ENCODE results near the gene ECHS1.

The ECHS1 gene

GRCh38 chr10:133365461-133366129 is 7.6 kb downstream of the ECHS1 start:
- TF ChIP-seq CTCF (IDR thresholded peaks at IDR 0.05; ENCODE audit: low read depth, low read length) = no peak

GRCh38 chr10:133364645-133365431 is 8.3 kb downstream of the ECHS1 start:
- H3K4me3 ChIP-seq (ENCODE audit: low read depth, low read length) = no peak overlapping the region
- TF ChIP-seq CTCF (IDR thresholded peaks at IDR 0.05; ENCODE audit: low read depth, low read length) = no peak

More at GRCh38 chr10:133365461-133366129, 7.6 kb downstream of the ECHS1 start:
- no peak overlapping the region for H3K4me3 ChIP-seq (ENCODE audit: low read depth, low read length)

GRCh38 chr10:133362846-133363245 is 10.3 kb downstream of the ECHS1 start:
- no peak for TF ChIP-seq CTCF (IDR thresholded peaks at IDR 0.05; ENCODE audit: low read depth, low read length)
- no peak overlapping the region for H3K4me3 ChIP-seq (ENCODE audit: low read depth, low read length)

- H3K4me3 ChIP-seq (ENCODE audit: low read depth, low read length) = no peak overlapping the region
- TF ChIP-seq CTCF (IDR thresholded peaks at IDR 0.05; ENCODE audit: low read depth, low read length) = no peak
Measured at GRCh38 chr10:133361773-133362441, 11.2 kb downstream of the ECHS1 start.

GRCh38 chr10:133361227-133361626 is 11.9 kb downstream of the ECHS1 start:
- H3K4me3 ChIP-seq (ENCODE audit: low read depth, low read length) = no peak overlapping the region
- TF ChIP-seq CTCF (IDR thresholded peaks at IDR 0.05; ENCODE audit: low read depth, low read length) = no peak

GRCh38 chr10:133359972-133360610 is 13.1 kb downstream of the ECHS1 start:
- TF ChIP-seq CTCF (IDR thresholded peaks at IDR 0.05; ENCODE audit: low read depth, low read length) = no peak
- H3K4me3 ChIP-seq (ENCODE audit: low read depth, low read length) = no peak overlapping the region
